OCI-LY1 (cell line): ENCODE results near the gene PCNX2.

ENCODE experiments used
- H2AFZ ChIP-seq: fragments of 200-600 bp; sonication (generic), shearing (Covaris generic); 2 replicates; pipeline ENCODE4 v1.6.0; 2014; ENCODE audit warnings: antibody characterized with exemption, mild to moderate bottlenecking, low read length
- H3F3A ChIP-seq: fragments of 200-600 bp; sonication (generic), shearing (Covaris generic); 2 replicates; pipeline ENCODE4 v1.6.0; 2014; ENCODE audit warnings: mild to moderate bottlenecking, antibody characterized with exemption, low read length, moderate library complexity; ENCODE audit not compliant: insufficient read depth
- H3K27ac ChIP-seq: fragments of 200-600 bp; sonication (generic); 2 replicates; pipeline ENCODE4 v1.5.1; 2014; ENCODE audit warnings: low read length, mixed run types, mild to moderate bottlenecking, low read depth; ENCODE audit not compliant: poor library complexity, severe bottlenecking
- H3K27me3 ChIP-seq: fragments of 200-600 bp; sonication (generic); 2 replicates; pipeline ENCODE4 v1.6.0; 2014; ENCODE audit warnings: antibody characterized with exemption, mild to moderate bottlenecking, low read length, moderate library complexity; ENCODE audit not compliant: insufficient read depth
- H3K36me3 ChIP-seq: fragments of 200-600 bp; sonication (generic); 2 replicates; pipeline ENCODE4 v1.6.1; 2014; ENCODE audit warnings: mild to moderate bottlenecking, antibody characterized with exemption, low read length, moderate library complexity, mixed read lengths; ENCODE audit not compliant: insufficient read depth
- H3K4me1 ChIP-seq: fragments of 200-600 bp; sonication (generic); 2 replicates; pipeline ENCODE4 v1.5.1; 2014; ENCODE audit warnings: mild to moderate bottlenecking, low read length, moderate library complexity; ENCODE audit not compliant: insufficient read depth, severe bottlenecking
- H3K4me2 ChIP-seq: fragments of 200-600 bp; sonication (generic), shearing (Covaris generic); 2 replicates; pipeline ENCODE4 v1.6.1; 2014; ENCODE audit warnings: low read length
- H3K4me3 ChIP-seq: fragments of 200-600 bp; sonication (generic); 2 replicates; pipeline ENCODE4 v1.5.1; 2014; ENCODE audit warnings: low read length, low read depth, mild to moderate bottlenecking, mixed read lengths; ENCODE audit not compliant: poor library complexity, severe bottlenecking
- H3K79me2 ChIP-seq: fragments of 200-600 bp; shearing (Covaris generic); 2 replicates; pipeline ENCODE4 v1.6.1; 2016; ENCODE audit warnings: mixed run types, low read length, mixed read lengths; ENCODE audit not compliant: insufficient read depth
- H3K9ac ChIP-seq: fragments of 200-600 bp; sonication (generic), shearing (Covaris generic); 2 replicates; pipeline ENCODE4 v1.6.1; 2014; ENCODE audit warnings: mild to moderate bottlenecking, low read length, mixed read lengths
- H3K9me2 ChIP-seq: fragments of 200-600 bp; sonication (generic), shearing (Covaris generic); 2 replicates; pipeline ENCODE4 v1.6.1; 2014; ENCODE audit warnings: low read depth, mild to moderate bottlenecking, low read length, mixed read lengths
- H3K9me3 ChIP-seq: fragments of 200-600 bp; shearing (Covaris generic); 2 replicates; pipeline ENCODE4 v1.6.1; 2014; ENCODE audit warnings: low read length, mixed read lengths
- H4K20me1 ChIP-seq: fragments of 200-600 bp; sonication (generic), shearing (Covaris generic); 2 replicates; pipeline ENCODE4 v1.6.0; 2016; ENCODE audit warnings: mild to moderate bottlenecking, low read length; ENCODE audit not compliant: insufficient read depth
- CTCF ChIP-seq: fragments of 200-600 bp; sonication (generic), shearing (Covaris generic); IDR thresholded peaks from 2 replicates; pipeline ENCODE4 v1.5.1; 2017; ENCODE audit warnings: mild to moderate bottlenecking, antibody characterized with exemption, low read length, moderate library complexity, mixed read lengths
- EZH2 ChIP-seq: fragments of 200-600 bp; sonication (generic), shearing (Covaris generic); IDR thresholded peaks from 2 replicates; pipeline ENCODE4 v1.8.0; 2017; ENCODE audit warnings: borderline replicate concordance, mixed run types, mild to moderate bottlenecking, antibody characterized with exemption, low read length, moderate library complexity, mixed read lengths

The PCNX2 gene

GRCh38 chr1:233168384-233168783 is 127.1 kb downstream of the PCNX2 start:
- Histone ChIP-seq H3K4me1 (no peaks in the 10 kb centered on the region), H3K9me2 (no peaks in the 10 kb centered on the region), H3K36me3 (0 out of 2 replicates have a peak, but pooled peaks cover 6% of the 10 kb centered on the region), H3K27me3 (no peaks in the 10 kb centered on the region), H3K79me2 (no peaks in the 10 kb centered on the region), H4K20me1 (no peaks in the 10 kb centered on the region), H3K27ac (no peak overlapping the region), H2AFZ (no peak overlapping the region), H3K4me2 (no peak overlapping the region), H3F3A (no peaks in the 10 kb centered on the region), H3K9ac (no peak overlapping the region), H3K9me3 (0 out of 2 replicates have a peak, but pooled peaks cover 5% of the 10 kb centered on the region), H3K4me3 (no peak overlapping the region)
- TF ChIP-seq EZH2: no peak
- no peak for TF ChIP-seq CTCF

DNA sequence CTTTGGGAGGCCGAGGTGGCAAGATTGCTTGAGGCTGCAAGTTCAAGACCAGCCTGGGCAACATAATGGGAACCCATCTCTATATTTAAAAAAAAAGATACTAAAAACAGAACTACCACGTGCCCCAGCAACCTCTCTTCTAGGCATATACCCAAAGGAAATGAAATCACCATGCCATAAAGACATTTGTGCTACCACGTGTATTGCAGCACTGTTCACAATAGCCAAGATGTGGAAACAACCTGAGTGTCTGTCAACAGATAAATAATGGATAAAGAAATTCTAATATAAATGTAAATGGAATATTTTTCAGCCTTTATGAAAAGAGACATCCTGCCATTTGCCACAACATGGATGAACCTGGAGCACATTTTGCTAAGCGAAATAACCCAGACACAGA is 128.6 kb downstream of the PCNX2 start:
- TF ChIP-seq CTCF: no peak
- TF ChIP-seq EZH2: no peak

GRCh38 chr1:233163696-233164095 is 131.8 kb downstream of the PCNX2 start:
- TF ChIP-seq CTCF (no peak), EZH2 (no peak)

More for the DNA sequence above, 128.6 kb downstream of the PCNX2 start:
- no peak overlapping the region for H3K4me2 ChIP-seq
- H4K20me1 ChIP-seq: no peaks in the 10 kb centered on the region
- no peak overlapping the region for H3K27ac ChIP-seq
- H3K27me3 ChIP-seq: no peaks in the 10 kb centered on the region
- no peak overlapping the region for H3K4me3 ChIP-seq
- H3F3A ChIP-seq: no peaks in the 10 kb centered on the region
- H3K79me2 ChIP-seq: no peaks in the 10 kb centered on the region
- no peak overlapping the region for H3K9ac ChIP-seq
- no peak overlapping the region for H2AFZ ChIP-seq
- 0 out of 2 replicates have a peak, but pooled peaks cover 5% of the 10 kb centered on the region for H3K9me3 ChIP-seq
- H3K4me1 ChIP-seq: no peaks in the 10 kb centered on the region
- H3K9me2 ChIP-seq: no peaks in the 10 kb centered on the region
- H3K36me3 ChIP-seq: 0 out of 2 replicates have a peak, but pooled peaks cover 6% of the 10 kb centered on the region

More at GRCh38 chr1:233163696-233164095, 131.8 kb downstream of the PCNX2 start:
- Histone ChIP-seq H3K4me1 (no peaks in the 10 kb centered on the region), H3K27ac (no peak overlapping the region), H3K79me2 (no peaks in the 10 kb centered on the region), H2AFZ (no peak overlapping the region), H3K9ac (no peak overlapping the region), H3K9me2 (no peaks in the 10 kb centered on the region), H3K4me2 (no peak overlapping the region), H3K9me3 (0 out of 2 replicates have a peak, but pooled peaks cover 5% of the 10 kb centered on the region), H3K36me3 (0 out of 2 replicates have a peak, but pooled peaks cover 6% of the 10 kb centered on the region), H3K4me3 (no peak overlapping the region), H4K20me1 (no peaks in the 10 kb centered on the region), H3K27me3 (no peaks in the 10 kb centered on the region), H3F3A (no peaks in the 10 kb centered on the region)
